Endothelial cell of umbilical vein (primary cell): Measurements from ENCODE around the gene FSIP1. TPM values are rescaled to one million over a fixed set of nuclear protein-coding genes. Genes with fewer than 3 reads are reported as not detected.

Source experiments
- BruUV-seq: library from RNA; stranded (reverse); fragments of 400-500 nt; replicated peaks from 2 replicates; lab custom pipeline; 2021; lab: Mats Ljungman, UMichigan
- CTCF ChIA-PET: fragments of 300-600, 350-600 bp; sonication (Branson Sonifier 250); formaldehyde crosslinking; loops from one replicate; lab custom pipeline; 2021; ENCODE audit warnings: antibody characterized with exemption, inconsistent platforms; lab: Charles Lee
- POLR2A ChIA-PET: fragments of 300-600, 350-600 bp; sonication (Branson Sonifier 250); formaldehyde crosslinking; loops from one replicate; lab custom pipeline; 2021; ENCODE audit warnings: antibody characterized with exemption, inconsistent platforms; lab: Charles Lee
- DNase-seq: peaks from one replicate; pipeline ENCODE4 v3.0.0-alpha.2; 2011; ENCODE audit warnings: low read depth, low spot score
- FAIRE-seq: peaks from 2 replicates; lab custom pipeline; 2011; peaks lifted over from hg19 to GRCh38; lab: Jason Lieb, UNC
- H2AFZ ChIP-seq: 2 replicates; pipeline ENCODE4 v1.6.0; 2012; ENCODE audit warnings: low read depth, low read length, control low read depth, inconsistent platforms
- H3K27ac ChIP-seq: 2 replicates; pipeline ENCODE4 v1.5.1; 2011; ENCODE audit warnings: low read depth, mild to moderate bottlenecking, control low read depth, low read length, moderate library complexity; ENCODE audit not compliant: insufficient read depth
- H3K27me3 ChIP-seq, 2 experiments: 2 replicates each; pipeline versions ENCODE4 v1.6.0 to v1.6.1; 2011; ENCODE audit warnings: low read length in 2 of 2, mixed read lengths in 1 of 2; ENCODE audit not compliant: control insufficient read depth in 2 of 2, insufficient read depth in 2 of 2
- H3K36me3 ChIP-seq, 2 experiments: 2 replicates in 1 of 2; 3 replicates in 1 of 2; pipeline ENCODE4 v1.5.1; 2011; ENCODE audit warnings: low read length in 2 of 2, mild to moderate bottlenecking in 1 of 2, moderate library complexity in 1 of 2; ENCODE audit not compliant: control insufficient read depth in 2 of 2, insufficient read depth in 2 of 2; ENCODE audit errors: extremely low read depth in 1 of 2
- H3K4me1 ChIP-seq: 3 replicates; pipeline ENCODE4 v1.5.1; 2011; ENCODE audit warnings: mild to moderate bottlenecking, low read length; ENCODE audit not compliant: control insufficient read depth, insufficient read depth; ENCODE audit errors: extremely low read depth
- H3K4me2 ChIP-seq: 2 replicates; pipeline ENCODE4 v1.6.1; 2011; ENCODE audit warnings: low read length, control low read depth, mixed read lengths; ENCODE audit not compliant: insufficient read depth
- H3K4me3 ChIP-seq, 3 experiments: fragments of 200-600 bp in 1 of 3; sonication (generic), shearing (Covaris generic) in 1 of 3; replicated peaks in 1 of 3; 2 replicates each; pipeline ENCODE4 v1.5.1; 2011 to 2016; ENCODE audit warnings: control low read depth in 3 of 3, low read length in 3 of 3, mild to moderate bottlenecking in 2 of 3, inconsistent platforms in 1 of 3, low read depth in 1 of 3, moderate library complexity in 1 of 3; ENCODE audit not compliant: insufficient read depth in 1 of 3
- H3K79me2 ChIP-seq: 2 replicates; pipeline ENCODE4 v1.6.0; 2012; ENCODE audit warnings: low read length, inconsistent platforms; ENCODE audit not compliant: control insufficient read depth, insufficient read depth
- H3K9ac ChIP-seq: replicated peaks from 2 replicates; pipeline ENCODE3; 2011; ENCODE audit warnings: low read length, control low read depth; ENCODE audit not compliant: insufficient read depth; ENCODE audit errors: extremely low read depth
- H3K9me1 ChIP-seq: replicated peaks from 3 replicates; pipeline ENCODE4 v1.6.0; 2011; ENCODE audit warnings: mild to moderate bottlenecking, low read length; ENCODE audit not compliant: control insufficient read depth, insufficient read depth; ENCODE audit errors: extremely low read depth
- H3K9me3 ChIP-seq: replicated peaks from 2 replicates; pipeline ENCODE4 v1.5.1; 2012; ENCODE audit warnings: low read length, inconsistent platforms; ENCODE audit not compliant: control insufficient read depth, insufficient read depth
- H4K20me1 ChIP-seq: replicated peaks from 2 replicates; pipeline ENCODE3; 2011; ENCODE audit warnings: mild to moderate bottlenecking, low read length; ENCODE audit not compliant: control insufficient read depth, insufficient read depth; ENCODE audit errors: extremely low read depth
- CTCF ChIP-seq, 2 donors: IDR thresholded peaks; 1 replicate in 1 of 2; 2 replicates in 1 of 2; pipeline ENCODE4 v1.5.1; 2011; ENCODE audit warnings: low read length in 2 of 2, mild to moderate bottlenecking in 2 of 2, moderate library complexity in 2 of 2, control low read depth in 1 of 2, inconsistent platforms in 1 of 2, low read depth in 1 of 2; ENCODE audit not compliant: insufficient read depth in 1 of 2; ENCODE audit errors: extremely low read depth in 1 of 2
- EZH2 ChIP-seq: IDR thresholded peaks from 2 replicates; pipeline ENCODE4 v1.6.1; 2012; ENCODE audit warnings: borderline replicate concordance, low read depth, mild to moderate bottlenecking, moderate library complexity, low read length, inconsistent platforms; ENCODE audit not compliant: severe bottlenecking
- FOS ChIP-seq: IDR thresholded peaks from 2 replicates; pipeline ENCODE4 v1.6.1; 2011; ENCODE audit warnings: mild to moderate bottlenecking, low read length, moderate library complexity, borderline replicate concordance; ENCODE audit not compliant: insufficient read depth
- GATA2 ChIP-seq: IDR thresholded peaks from 2 replicates; pipeline ENCODE4 v1.7.0; 2011; ENCODE audit warnings: low read depth, mild to moderate bottlenecking, moderate library complexity, mixed read lengths, low read length; ENCODE audit not compliant: insufficient read length, insufficient read depth
- JUN ChIP-seq: IDR thresholded peaks from 2 replicates; pipeline ENCODE4 v1.6.1; 2011; ENCODE audit warnings: borderline replicate concordance, low read depth; ENCODE audit not compliant: insufficient read length, insufficient read depth
- MAX ChIP-seq: IDR thresholded peaks from 2 replicates; pipeline ENCODE4 v1.6.1; 2011; ENCODE audit not compliant: insufficient read depth, insufficient read length
- MYC ChIP-seq: IDR thresholded peaks from one replicate; pipeline ENCODE4 v1.6.1; 2011; ENCODE audit warnings: mild to moderate bottlenecking, low read depth, low read length
- POLR2A ChIP-seq: IDR thresholded peaks from 2 replicates; pipeline ENCODE4 v1.6.1; 2012; ENCODE audit warnings: low read depth, mild to moderate bottlenecking, control low read depth, low read length
- POLR2AphosphoS5 ChIP-seq: IDR thresholded peaks from 2 replicates; pipeline ENCODE4 v1.6.1; 2012; ENCODE audit warnings: low read depth, mild to moderate bottlenecking, control low read depth, low read length, moderate library complexity; ENCODE audit not compliant: insufficient read depth
- dilution Hi-C: fragments of 300-500 bp; cut with MboI; formaldehyde crosslinking; loops from one replicate; pipeline ENCODE4 v1.15.0; 2019; ENCODE audit warnings: low sequenced_read_pairs; ENCODE audit not compliant: extremely low pct_ligation_motif_present
- intact Hi-C: fragments of 100-400 bp; cut with micrococcal nuclease; formaldehyde crosslinking; loops from one replicate; pipeline ENCODE4 v1.10.0; 2022
- polyA plus RNA-seq, 4 experiments: library from polyadenylated mRNA; depleted of rRNA in 3 of 4; stranded (reverse) in 3 of 4; unstranded in 1 of 4; fragments of >200 nt; gene quantifications; 2 replicates each; pipeline versions ENCODE4 v1.2.1 to v1.2.3, GENCODE V29; 2011 to 2012; ENCODE audit warnings: missing spikeins in 1 of 4
- total RNA-seq: library from RNA; stranded (reverse); gene quantifications from 2 replicates; pipeline ENCODE4 v1.2.3, GENCODE V29; 2021

Gene FSIP1
- total and polyA plus RNA-seq, 2 donors (not counting 3 experiments of a cell fraction or from before 2014, with no cell fraction given), result 0.23 to 1.1 TPM

- H3K9ac ChIP-seq, result no peak overlapping the region
- ChIA-PET POLR2A (no interaction called here), CTCF (interaction anchor here (1.4 to 2.3 kb wide), 2 partner anchors 11 to 59 kb away, joined by 6 to 8 read pairs; no protein-coding TSS in a partner anchor)
- DNase-seq, result no peak
- H3K9me1 ChIP-seq, result no peaks in the 10 kb centered on the region
- no peak overlapping the region for H3K4me3 ChIP-seq
- FAIRE-seq, result no peak
- TF ChIP-seq JUN (no peak), MAX (no peak), POLR2AphosphoS5 (no peak), MYC (no peak), GATA2 (no peak), FOS (no peak), POLR2A (no peak), CTCF (IDR thresholded peaks at IDR 0.05; ENCODE audit: extremely low read depth in 1 of 2, insufficient read depth in 1 of 2, low read depth in 1 of 2, low read length in 2 of 2) (no peak), EZH2 (no peak)
- H3K27ac ChIP-seq, result no peak overlapping the region
- H3K79me2 ChIP-seq, result no peaks in the 10 kb centered on the region
- no peaks in the 10 kb centered on the region for H3K36me3 ChIP-seq
- H2AFZ ChIP-seq, result no peak overlapping the region
- H3K27me3 ChIP-seq, result no peaks in the 10 kb centered on the region
- intact Hi-C loops, result no loop called here
- no peaks in the 10 kb centered on the region for H4K20me1 ChIP-seq
- dilution Hi-C loops, result no loop called here
- no TSS peak for BruUV-seq
- no peaks in the 10 kb centered on the region for H3K4me1 ChIP-seq
- no peak overlapping the region for H3K4me2 ChIP-seq
- H3K9me3 ChIP-seq, result no peaks in the 10 kb centered on the region
These were observed 83.9 kb downstream of the FSIP1 start for GRCh38 chr15:39698444-39699390.
